Activated T-cell treated with anti-CD3 and anti-CD28 coated beads, Interleukin-2, amount 50 U/mL, for 24 hours (primary cell): Measurements from ENCODE around the gene ASXL2.
"Not testable (repeated sequence)": the region's sequence is repeated elsewhere in the genome, so short reads cannot be mapped to it uniquely, and the experiment has no call there.

Experiments
- DNase-seq: peaks from one replicate; pipeline ENCODE4 v3.0.0-alpha.2; 2020
- H3K27ac Mint-ChIP-seq: 2 replicates; pipeline ENCODE4 v1.8.0; 2020; ENCODE audit warnings: mild to moderate bottlenecking, mixed read lengths
- H3K27me3 Mint-ChIP-seq: 2 replicates; pipeline ENCODE4 v1.8.0; 2020; ENCODE audit warnings: mixed read lengths
- H3K36me3 Mint-ChIP-seq: 2 replicates; pipeline ENCODE4 v1.8.0; 2020; ENCODE audit warnings: low read depth, mixed read lengths
- H3K4me1 Mint-ChIP-seq: 2 replicates; pipeline ENCODE4 v1.8.0; 2020; ENCODE audit warnings: low read depth, mixed read lengths
- H3K4me3 Mint-ChIP-seq: 2 replicates; pipeline ENCODE4 v1.8.0; 2020; ENCODE audit warnings: mild to moderate bottlenecking, moderate library complexity, mixed read lengths
- H3K9me3 Mint-ChIP-seq: 2 replicates; pipeline ENCODE4 v1.8.0; 2020; ENCODE audit warnings: mixed read lengths

The ASXL2 gene

DNA sequence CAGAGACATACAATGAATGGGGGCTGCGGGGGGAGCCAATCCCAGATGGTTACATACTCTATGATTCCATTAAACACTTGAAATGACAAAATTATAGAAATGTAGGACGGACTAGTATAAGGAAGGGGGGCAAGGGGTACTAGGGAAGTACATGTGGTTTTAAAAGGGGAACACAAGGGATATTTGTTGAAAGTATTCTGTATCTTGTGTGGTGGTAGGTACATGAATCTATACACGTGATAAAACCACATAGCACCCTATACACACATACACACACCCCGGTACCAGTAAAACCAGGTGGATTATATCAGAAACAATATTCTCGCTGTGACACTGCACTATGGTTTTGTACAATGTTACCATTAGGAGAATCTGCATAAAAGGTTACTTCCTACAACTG is 45.4 kb downstream of the ASXL2 start:
- peak overlapping the region; percentile 92 for H3K27ac Mint-ChIP-seq
- H3K4me1 Mint-ChIP-seq = peaks cover 66% of the 10 kb centered on the region
- peaks cover 60% of the 10 kb centered on the region for H3K36me3 Mint-ChIP-seq

DNA sequence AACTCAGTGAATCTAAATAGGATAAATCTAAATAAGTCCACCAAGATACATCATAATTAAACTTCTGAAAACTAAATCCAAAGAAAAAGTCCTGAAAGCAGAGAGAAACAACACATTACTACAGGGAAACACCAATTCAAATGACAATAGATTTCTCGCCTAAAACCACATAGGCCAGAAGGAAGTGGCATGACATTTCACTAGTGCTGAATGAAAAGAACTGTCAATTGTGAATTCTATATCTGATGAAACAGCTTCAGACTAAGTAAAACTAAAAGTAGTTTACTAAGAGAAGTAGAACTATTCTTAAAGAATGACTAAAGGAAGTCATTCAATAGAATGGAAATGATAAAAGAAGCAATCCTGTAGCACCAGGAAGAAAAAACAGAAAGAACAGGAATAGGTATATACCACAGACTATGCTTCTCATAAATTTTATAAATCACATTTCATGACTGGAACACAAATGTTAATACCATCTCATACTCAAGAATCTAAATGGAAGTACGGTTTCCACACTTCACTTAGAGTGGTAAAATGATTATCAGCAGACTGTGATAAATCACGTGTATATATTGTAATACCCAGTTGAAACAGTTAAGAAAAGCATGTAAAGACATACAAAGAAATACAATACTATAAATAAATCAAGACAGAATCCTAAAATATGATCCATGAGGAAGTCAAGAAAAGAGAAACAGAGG is 46.4 kb downstream of the ASXL2 start:
- DNase-seq = no peak
- H3K36me3 Mint-ChIP-seq = peaks cover 64% of the 10 kb centered on the region
- no peaks in the 10 kb centered on the region for H3K27me3 Mint-ChIP-seq
- H3K4me3 Mint-ChIP-seq = peak overlapping the region; percentile 64
- H3K27ac Mint-ChIP-seq = peak overlapping the region; percentile 92
- H3K9me3 Mint-ChIP-seq = no peaks in the 10 kb centered on the region
- H3K4me1 Mint-ChIP-seq = peaks cover 67% of the 10 kb centered on the region

More for the DNA sequence above, 45.4 kb downstream of the ASXL2 start:
- Mint-ChIP-seq H3K9me3 (no peaks in the 10 kb centered on the region), H3K27me3 (no peaks in the 10 kb centered on the region), H3K4me3 (no peak overlapping the region)
- no peak for DNase-seq

GRCh38 chr2:25829828-25830227 is 48.5 kb downstream of the ASXL2 start:
- Mint-ChIP-seq H3K4me1 (peaks cover 77% of the 10 kb centered on the region), H3K4me3 (no peak overlapping the region), H3K27me3 (no peaks in the 10 kb centered on the region), H3K9me3 (no peaks in the 10 kb centered on the region), H3K27ac (peak overlapping the region; percentile 81), H3K36me3 (peaks cover 61% of the 10 kb centered on the region)
- no peak for DNase-seq

GRCh38 chr2:25829377-25829704 is 48.9 kb downstream of the ASXL2 start:
- Mint-ChIP-seq H3K9me3 (no peaks in the 10 kb centered on the region), H3K4me3 (no peak overlapping the region)

DNA sequence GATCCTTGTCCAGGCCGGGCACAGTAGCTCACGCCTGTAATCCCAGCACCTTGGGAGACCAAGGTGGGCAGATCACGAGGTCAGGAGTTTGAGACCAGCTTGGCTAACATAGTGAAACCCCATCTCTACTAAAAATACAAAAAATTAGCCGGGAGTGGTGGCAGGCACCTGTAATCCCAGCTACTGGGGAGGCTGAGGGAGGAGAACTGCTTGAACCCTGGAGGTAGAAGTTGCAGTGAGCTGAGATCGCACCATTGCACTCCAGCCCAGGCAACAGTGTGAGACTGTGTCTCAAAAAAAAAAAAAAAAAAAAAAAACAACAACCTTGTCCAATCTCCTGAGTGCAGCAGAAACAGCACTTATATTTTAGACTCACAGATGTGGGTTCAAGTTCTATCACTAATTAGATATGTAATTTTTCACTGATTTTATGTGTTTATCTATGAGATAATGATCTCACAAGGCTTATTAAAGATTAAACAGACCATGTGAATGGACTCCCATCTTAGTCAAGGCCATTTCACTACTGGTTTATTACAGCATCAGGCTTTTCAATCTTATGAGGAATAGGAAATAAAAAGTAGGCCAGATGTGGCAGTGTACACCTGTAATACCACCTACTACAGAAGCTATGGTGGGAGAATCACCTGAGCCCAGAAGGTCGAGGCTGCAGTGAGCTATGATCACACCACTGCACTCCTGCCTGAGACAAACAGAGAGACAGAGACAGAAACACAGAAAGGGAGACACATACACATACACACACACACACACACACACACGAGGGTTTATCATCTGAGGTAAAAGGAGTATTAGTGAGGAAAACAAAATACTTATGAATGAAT is 49.5 kb downstream of the ASXL2 start:
- H3K27me3 Mint-ChIP-seq, H3K4me3 Mint-ChIP-seq, H3K9me3 Mint-ChIP-seq, DNase-seq: not testable (repeated sequence)
- H3K27ac Mint-ChIP-seq = peak overlapping the region; percentile 20
- H3K4me1 Mint-ChIP-seq = peaks cover 79% of the 10 kb centered on the region
- H3K36me3 Mint-ChIP-seq = peaks cover 54% of the 10 kb centered on the region

More at GRCh38 chr2:25829377-25829704, 48.9 kb downstream of the ASXL2 start:
- H3K4me1 Mint-ChIP-seq = peaks cover 78% of the 10 kb centered on the region
- H3K27me3 Mint-ChIP-seq = no peaks in the 10 kb centered on the region
- H3K36me3 Mint-ChIP-seq = peaks cover 56% of the 10 kb centered on the region
- no peak for DNase-seq
- peak overlapping the region; percentile 81 for H3K27ac Mint-ChIP-seq

GRCh38 chr2:25825238-25825637 is 53.0 kb downstream of the ASXL2 start:
- Mint-ChIP-seq H3K9me3 (peaks cover 2% of the 10 kb centered on the region), H3K27ac (peak overlapping the region; percentile 95), H3K27me3 (no peaks in the 10 kb centered on the region), H3K36me3 (peaks cover 52% of the 10 kb centered on the region), H3K4me1 (peaks cover 78% of the 10 kb centered on the region), H3K4me3 (peak overlapping the region; percentile 67)
- DNase-seq = peak; percentile 57

- Mint-ChIP-seq H3K36me3 (peaks cover 48% of the 10 kb centered on the region), H3K9me3 (peaks cover 2% of the 10 kb centered on the region), H3K4me1 (peaks cover 74% of the 10 kb centered on the region), H3K27me3 (no peaks in the 10 kb centered on the region), H3K4me3 (peak overlapping the region; percentile 67), H3K27ac (peak overlapping the region; percentile 95)
- DNase-seq = no peak
Measured at GRCh38 chr2:25824718-25825117, 53.6 kb downstream of the ASXL2 start.

DNA sequence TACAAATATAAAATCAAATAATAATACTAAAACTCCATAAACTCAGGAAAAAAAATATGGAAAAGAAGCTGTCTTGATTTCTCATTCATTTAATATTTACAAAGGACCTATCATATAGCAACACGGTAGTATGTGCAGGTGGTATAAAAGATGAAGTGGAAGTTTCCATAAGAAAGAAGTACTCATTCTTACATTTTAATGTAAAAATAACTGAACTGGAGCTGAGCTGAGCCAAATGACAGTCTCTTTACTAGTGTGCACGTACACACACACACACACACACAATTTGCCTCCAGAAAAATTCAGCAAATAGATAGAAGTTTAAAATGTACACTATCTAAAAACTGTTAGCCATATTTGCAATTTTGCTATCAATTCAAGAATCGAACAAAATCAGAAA is 54.1 kb downstream of the ASXL2 start:
- Mint-ChIP-seq H3K36me3 (peaks cover 47% of the 10 kb centered on the region), H3K9me3 (peaks cover 2% of the 10 kb centered on the region), H3K27me3 (no peaks in the 10 kb centered on the region), H3K4me3 (peak overlapping the region; percentile 67), H3K4me1 (peaks cover 72% of the 10 kb centered on the region), H3K27ac (peak overlapping the region; percentile 95)
- no peak for DNase-seq

GRCh38 chr2:25822190-25823117 is 55.8 kb downstream of the ASXL2 start:
- peak; percentile 76 for DNase-seq
- H3K9me3 Mint-ChIP-seq = peaks cover 2% of the 10 kb centered on the region
- peak overlapping the region; percentile 71 for H3K27ac Mint-ChIP-seq
- H3K4me1 Mint-ChIP-seq = peaks cover 80% of the 10 kb centered on the region
- peak overlapping the region; percentile 67 for H3K4me3 Mint-ChIP-seq
- H3K27me3 Mint-ChIP-seq = no peaks in the 10 kb centered on the region
- peaks cover 45% of the 10 kb centered on the region for H3K36me3 Mint-ChIP-seq

GRCh38 chr2:25821225-25822056 is 56.8 kb downstream of the ASXL2 start:
- no peak for DNase-seq
- H3K27ac Mint-ChIP-seq = peak overlapping the region; percentile 71
- peaks cover 86% of the 10 kb centered on the region for H3K4me1 Mint-ChIP-seq
- no peaks in the 10 kb centered on the region for H3K27me3 Mint-ChIP-seq
- H3K4me3 Mint-ChIP-seq = peak overlapping the region; percentile 67
- H3K36me3 Mint-ChIP-seq = peaks cover 46% of the 10 kb centered on the region
- H3K9me3 Mint-ChIP-seq = peaks cover 2% of the 10 kb centered on the region

- Mint-ChIP-seq H3K9me3 (peaks cover 2% of the 10 kb centered on the region), H3K27me3 (no peaks in the 10 kb centered on the region), H3K36me3 (peaks cover 56% of the 10 kb centered on the region), H3K4me3 (no peak overlapping the region), H3K27ac (no peak overlapping the region), H3K4me1 (peaks cover 86% of the 10 kb centered on the region)
- DNase-seq = no peak
Measured at GRCh38 chr2:25819597-25820039, 58.7 kb downstream of the ASXL2 start.

GRCh38 chr2:25817630-25818029 is 60.7 kb downstream of the ASXL2 start:
- no peaks in the 10 kb centered on the region for H3K27me3 Mint-ChIP-seq
- peak overlapping the region; percentile 54 for H3K4me3 Mint-ChIP-seq
- H3K4me1 Mint-ChIP-seq = peaks cover 87% of the 10 kb centered on the region
- H3K36me3 Mint-ChIP-seq = peaks cover 59% of the 10 kb centered on the region
- H3K9me3 Mint-ChIP-seq = peaks cover 2% of the 10 kb centered on the region
- no peak for DNase-seq
- H3K27ac Mint-ChIP-seq = peak overlapping the region; percentile 91

GRCh38 chr2:25817006-25817405 is 61.3 kb downstream of the ASXL2 start:
- no peak for DNase-seq
- H3K4me1 Mint-ChIP-seq = peaks cover 83% of the 10 kb centered on the region
- H3K36me3 Mint-ChIP-seq = peaks cover 56% of the 10 kb centered on the region
- H3K27me3 Mint-ChIP-seq = no peaks in the 10 kb centered on the region
- peaks cover 2% of the 10 kb centered on the region for H3K9me3 Mint-ChIP-seq
- H3K4me3 Mint-ChIP-seq = peak overlapping the region; percentile 54
- H3K27ac Mint-ChIP-seq = peak overlapping the region; percentile 91
